ENCODE results near the gene NSUN6. TPM values are rescaled to one million over a fixed set of nuclear protein-coding genes. Genes with fewer than 3 reads are reported as not detected.
"Not testable (repeated sequence)": the region's sequence is repeated elsewhere in the genome, so short reads cannot be mapped to it uniquely, and the experiment has no call there.

NSUN6 gene
- polyA plus RNA-seq, 1 donor (not counting 4 experiments of a cell fraction or from before 2014, with no cell fraction given) = 9.8 TPM

DNA sequence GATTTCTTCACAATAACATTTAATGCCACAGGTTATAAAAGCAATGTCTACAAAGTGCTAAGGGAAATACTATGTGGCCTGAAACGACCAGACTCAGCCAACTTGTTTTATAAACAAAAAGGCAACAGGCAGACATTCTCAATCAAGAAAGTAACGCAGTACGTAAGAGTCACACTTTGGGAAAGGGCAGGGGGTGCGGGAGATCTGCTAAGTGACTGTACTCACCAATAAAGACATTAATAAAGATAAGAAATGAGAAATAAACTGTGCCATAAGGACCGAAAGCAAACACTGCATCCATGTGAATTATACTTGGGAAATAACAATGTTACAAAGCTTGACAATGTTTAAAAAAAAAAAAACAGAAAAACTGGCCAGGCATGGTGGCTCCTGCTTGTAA is 25.5 kb downstream of the NSUN6 start:
- Histone ChIP-seq H2AFZ (ENCODE audit: control insufficient read depth, low read length) (no peak overlapping the region), H3K27me3 (ENCODE audit: control insufficient read depth, extremely low read depth, insufficient read depth, low read length) (no peaks in the 10 kb centered on the region), H3K79me2 (ENCODE audit: control insufficient read depth, insufficient read depth, low read length) (no peaks in the 10 kb centered on the region), H3K9me3 (ENCODE audit: control insufficient read depth, low read depth, low read length) (no peaks in the 10 kb centered on the region), H3K4me3 (ENCODE audit: control insufficient read depth in 2 of 3, extremely low read depth in 1 of 3, insufficient read depth in 2 of 3, low read depth in 1 of 3, low read length in 3 of 3) (no peak overlapping the region), H3K4me2 (ENCODE audit: control insufficient read depth, extremely low read depth, insufficient read depth, low read depth, low read length) (no peak overlapping the region), H3K27ac (ENCODE audit: control insufficient read depth, insufficient read depth, low read length) (no peak overlapping the region), H3K9ac (ENCODE audit: control insufficient read depth, extremely low read depth, insufficient read depth, low read length) (no peak overlapping the region), H4K20me1 (ENCODE audit: control insufficient read depth, extremely low read depth, insufficient read depth, low read length) (no peaks in the 10 kb centered on the region), H3K36me3 (ENCODE audit: control insufficient read depth in 2 of 2, extremely low read depth in 1 of 2, insufficient read depth in 2 of 2, low read length in 2 of 2) (peaks cover 0 to 2% of the 10 kb centered on the region in 2 experiments), H3K9me1 (ENCODE audit: control insufficient read depth, extremely low read depth, insufficient read depth, low read length) (no peaks in the 10 kb centered on the region), H3K4me1 (ENCODE audit: control insufficient read depth, extremely low read depth, insufficient read depth, low read length) (no peaks in the 10 kb centered on the region)
- dilution Hi-C loops (cut with MboI; ENCODE audit: extremely low pct_ligation_motif_present, low sequenced_read_pairs) = no loop called here
- no peak for DNase-seq (ENCODE audit: low read depth, low spot score)
- FAIRE-seq = no peak
- TF ChIP-seq, protein P1, sequence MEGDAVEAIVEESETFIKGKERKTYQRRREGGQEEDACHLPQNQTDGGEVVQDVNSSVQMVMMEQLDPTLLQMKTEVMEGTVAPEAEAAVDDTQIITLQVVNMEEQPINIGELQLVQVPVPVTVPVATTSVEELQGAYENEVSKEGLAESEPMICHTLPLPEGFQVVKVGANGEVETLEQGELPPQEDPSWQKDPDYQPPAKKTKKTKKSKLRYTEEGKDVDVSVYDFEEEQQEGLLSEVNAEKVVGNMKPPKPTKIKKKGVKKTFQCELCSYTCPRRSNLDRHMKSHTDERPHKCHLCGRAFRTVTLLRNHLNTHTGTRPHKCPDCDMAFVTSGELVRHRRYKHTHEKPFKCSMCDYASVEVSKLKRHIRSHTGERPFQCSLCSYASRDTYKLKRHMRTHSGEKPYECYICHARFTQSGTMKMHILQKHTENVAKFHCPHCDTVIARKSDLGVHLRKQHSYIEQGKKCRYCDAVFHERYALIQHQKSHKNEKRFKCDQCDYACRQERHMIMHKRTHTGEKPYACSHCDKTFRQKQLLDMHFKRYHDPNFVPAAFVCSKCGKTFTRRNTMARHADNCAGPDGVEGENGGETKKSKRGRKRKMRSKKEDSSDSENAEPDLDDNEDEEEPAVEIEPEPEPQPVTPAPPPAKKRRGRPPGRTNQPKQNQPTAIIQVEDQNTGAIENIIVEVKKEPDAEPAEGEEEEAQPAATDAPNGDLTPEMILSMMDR (optimal IDR thresholded peaks at IDR 0.05 in 1 of 3, IDR thresholded peaks at IDR 0.05 in 1 of 3, conservative IDR thresholded peaks at IDR 0.05 in 1 of 3; ENCODE audit: extremely low read depth in 1 of 3, insufficient read depth in 2 of 3, low read length in 3 of 3) = no peak
- TF ChIP-seq EZH2 (IDR thresholded peaks at IDR 0.05; ENCODE audit: low read length) = no peak

GRCh38 chr10:18623671-18624070 is 27.7 kb downstream of the NSUN6 start:
- H3K9me3 ChIP-seq (ENCODE audit: control insufficient read depth, low read depth, low read length); H3K9me1 ChIP-seq (ENCODE audit: control insufficient read depth, extremely low read depth, insufficient read depth, low read length); H3K27ac ChIP-seq (ENCODE audit: control insufficient read depth, insufficient read depth, low read length); H3K4me3 ChIP-seq (ENCODE audit: control insufficient read depth in 2 of 3, extremely low read depth in 1 of 3, insufficient read depth in 2 of 3, low read depth in 1 of 3, low read length in 3 of 3); H3K79me2 ChIP-seq (ENCODE audit: control insufficient read depth, insufficient read depth, low read length); H3K27me3 ChIP-seq (ENCODE audit: control insufficient read depth, extremely low read depth, insufficient read depth, low read length); dilution Hi-C loops (cut with MboI; ENCODE audit: extremely low pct_ligation_motif_present, low sequenced_read_pairs); FAIRE-seq; H3K36me3 ChIP-seq (ENCODE audit: control insufficient read depth in 2 of 2, extremely low read depth in 1 of 2, insufficient read depth in 2 of 2, low read length in 2 of 2); H3K9ac ChIP-seq (ENCODE audit: control insufficient read depth, extremely low read depth, insufficient read depth, low read length); H3K4me2 ChIP-seq (ENCODE audit: control insufficient read depth, extremely low read depth, insufficient read depth, low read depth, low read length); DNase-seq (ENCODE audit: low read depth, low spot score); H2AFZ ChIP-seq (ENCODE audit: control insufficient read depth, low read length); H4K20me1 ChIP-seq (ENCODE audit: control insufficient read depth, extremely low read depth, insufficient read depth, low read length); H3K4me1 ChIP-seq (ENCODE audit: control insufficient read depth, extremely low read depth, insufficient read depth, low read length): not testable (repeated sequence)

DNA sequence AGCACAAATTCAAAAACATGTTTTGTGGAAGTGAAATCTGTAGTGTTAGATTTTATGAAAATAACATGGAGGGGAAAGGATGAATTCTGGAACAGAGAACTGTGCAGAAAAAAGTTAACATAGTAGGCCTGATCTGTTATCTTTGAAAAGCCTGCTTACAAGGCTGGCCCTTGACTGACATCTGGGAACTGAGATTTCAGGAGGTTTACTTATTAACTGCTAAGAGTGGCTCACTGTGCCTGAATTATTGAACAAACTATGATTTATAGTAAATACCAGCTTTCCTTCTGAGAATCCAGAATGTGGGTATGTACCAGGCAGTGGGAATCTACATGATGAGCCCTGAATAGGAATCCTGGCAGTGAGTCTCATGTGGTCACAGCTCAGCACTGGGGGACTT is 30.5 kb downstream of the NSUN6 start:
- Histone ChIP-seq H3K4me2 (ENCODE audit: control insufficient read depth, extremely low read depth, insufficient read depth, low read depth, low read length) (no peak overlapping the region), H2AFZ (ENCODE audit: control insufficient read depth, low read length) (no peak overlapping the region), H3K36me3 (ENCODE audit: control insufficient read depth in 2 of 2, extremely low read depth in 1 of 2, insufficient read depth in 2 of 2, low read length in 2 of 2) (peaks cover 0 to 3% of the 10 kb centered on the region in 2 experiments), H3K27ac (ENCODE audit: control insufficient read depth, insufficient read depth, low read length) (no peak overlapping the region), H4K20me1 (ENCODE audit: control insufficient read depth, extremely low read depth, insufficient read depth, low read length) (no peaks in the 10 kb centered on the region), H3K79me2 (ENCODE audit: control insufficient read depth, insufficient read depth, low read length) (no peaks in the 10 kb centered on the region), H3K9me3 (ENCODE audit: control insufficient read depth, low read depth, low read length) (no peaks in the 10 kb centered on the region), H3K4me3 (ENCODE audit: control insufficient read depth in 2 of 3, extremely low read depth in 1 of 3, insufficient read depth in 2 of 3, low read depth in 1 of 3, low read length in 3 of 3) (no peak overlapping the region), H3K27me3 (ENCODE audit: control insufficient read depth, extremely low read depth, insufficient read depth, low read length) (no peaks in the 10 kb centered on the region), H3K9ac (ENCODE audit: control insufficient read depth, extremely low read depth, insufficient read depth, low read length) (no peak overlapping the region), H3K9me1 (ENCODE audit: control insufficient read depth, extremely low read depth, insufficient read depth, low read length) (no peaks in the 10 kb centered on the region), H3K4me1 (ENCODE audit: control insufficient read depth, extremely low read depth, insufficient read depth, low read length) (no peaks in the 10 kb centered on the region)
- dilution Hi-C loops (cut with MboI; ENCODE audit: extremely low pct_ligation_motif_present, low sequenced_read_pairs) = no loop called here
- DNase-seq (ENCODE audit: low read depth, low spot score) = no peak
- TF ChIP-seq EZH2 (IDR thresholded peaks at IDR 0.05; ENCODE audit: low read length) = no peak
- TF ChIP-seq, protein P1 (optimal IDR thresholded peaks at IDR 0.05 in 1 of 3, IDR thresholded peaks at IDR 0.05 in 1 of 3, conservative IDR thresholded peaks at IDR 0.05 in 1 of 3; ENCODE audit: extremely low read depth in 1 of 3, insufficient read depth in 2 of 3, low read length in 3 of 3) = no peak
- no peak for FAIRE-seq
